GM20431 (cell line): Measurements from ENCODE around the gene APOOL.
"Not testable (repeated sequence)": the region's sequence is repeated elsewhere in the genome, so short reads cannot be mapped to it uniquely, and the experiment has no call there.

Experiments
- in situ Hi-C: fragments of 300-500 bp; cut with MseI, MboI; formaldehyde crosslinking; loops from one replicate; pipeline ENCODE4 v1.15.0; 2020; ENCODE audit warnings: low sequenced_read_pairs; ENCODE audit not compliant: unreplicated experiment

Gene APOOL

GRCh38 chrX:85065512-85066198, 62.0 kb downstream of the APOOL start:
- in situ Hi-C loops = no loop called here

GRCh38 chrX:85077247-85077646, 73.6 kb downstream of the APOOL start:
- in situ Hi-C loops = not testable (repeated sequence)

- in situ Hi-C loops = no loop called here
Measured at GRCh38 chrX:85084770-85085393, 81.2 kb downstream of the APOOL start.

- in situ Hi-C loops = no loop called here
Measured at GRCh38 chrX:85089321-85089840, 85.7 kb downstream of the APOOL start.

GRCh38 chrX:85107407-85107806, 103.7 kb downstream of the APOOL start:
- in situ Hi-C loops = loop anchor here (25.0 kb wide), 1 partner anchor 430 kb away; no protein-coding TSS in a partner anchor

- in situ Hi-C loops = loop anchor here (25.0 kb wide), 1 partner anchor 429 kb away; no protein-coding TSS in a partner anchor
Measured at GRCh38 chrX:85108165-85108564, 104.5 kb downstream of the APOOL start.

GRCh38 chrX:85109235-85109634, 105.6 kb downstream of the APOOL start:
- in situ Hi-C loops = loop anchor here (25.0 kb wide), 1 partner anchor 428 kb away; no protein-coding TSS in a partner anchor

- in situ Hi-C loops = loop anchor here (25.0 kb wide), 1 partner anchor 426 kb away; no protein-coding TSS in a partner anchor
Measured at GRCh38 chrX:85111347-85111746, 107.7 kb downstream of the APOOL start.

- in situ Hi-C loops = loop anchor here (25.0 kb wide), 1 partner anchor 425 kb away; no protein-coding TSS in a partner anchor
Measured at GRCh38 chrX:85112293-85112692, 108.6 kb downstream of the APOOL start.

- in situ Hi-C loops = loop anchor here (25.0 kb wide), 1 partner anchor 424 kb away; no protein-coding TSS in a partner anchor
Measured at GRCh38 chrX:85113746-85114145, 110.1 kb downstream of the APOOL start.

- in situ Hi-C loops = loop anchor here (25.0 kb wide), 1 partner anchor 423 kb away; no protein-coding TSS in a partner anchor
Measured at GRCh38 chrX:85114171-85114570, 110.5 kb downstream of the APOOL start.

- in situ Hi-C loops = loop anchor here (25.0 kb wide), 1 partner anchor 423 kb away; no protein-coding TSS in a partner anchor
Measured at GRCh38 chrX:85114776-85115175, 111.1 kb downstream of the APOOL start.

GRCh38 chrX:85115252-85115651, 111.6 kb downstream of the APOOL start:
- in situ Hi-C loops = loop anchor here (25.0 kb wide), 1 partner anchor 422 kb away; no protein-coding TSS in a partner anchor

- in situ Hi-C loops = no loop called here
Measured at GRCh38 chrX:85136409-85136808, 132.7 kb downstream of the APOOL start.

- in situ Hi-C loops = no loop called here
Measured at GRCh38 chrX:85139422-85139821, 135.7 kb downstream of the APOOL start.

- in situ Hi-C loops = no loop called here
Measured at GRCh38 chrX:85140964-85141363, 137.3 kb downstream of the APOOL start.
